M059J (cell line): ENCODE data around the gene BMPR1A. TPM values are rescaled to one million over a fixed set of nuclear protein-coding genes. Genes with fewer than 3 reads are reported as not detected.
"Not testable (repeated sequence)": the region's sequence is repeated elsewhere in the genome, so short reads cannot be mapped to it uniquely, and the experiment has no call there.

Source experiments
- DNase-seq: peaks from one replicate; pipeline ENCODE4 v3.0.0-alpha.2; 2012; ENCODE audit warnings: low read depth
- total RNA-seq: library from RNA; depleted of rRNA; stranded (reverse); fragments of >200 nt; shearing (Covaris generic); gene quantifications from 2 replicates; pipeline ENCODE4 v1.2.3, GENCODE V29; 2014

The BMPR1A gene
- total RNA-seq, 1 experiment from 2014 or later, result 29.1 TPM

DNA sequence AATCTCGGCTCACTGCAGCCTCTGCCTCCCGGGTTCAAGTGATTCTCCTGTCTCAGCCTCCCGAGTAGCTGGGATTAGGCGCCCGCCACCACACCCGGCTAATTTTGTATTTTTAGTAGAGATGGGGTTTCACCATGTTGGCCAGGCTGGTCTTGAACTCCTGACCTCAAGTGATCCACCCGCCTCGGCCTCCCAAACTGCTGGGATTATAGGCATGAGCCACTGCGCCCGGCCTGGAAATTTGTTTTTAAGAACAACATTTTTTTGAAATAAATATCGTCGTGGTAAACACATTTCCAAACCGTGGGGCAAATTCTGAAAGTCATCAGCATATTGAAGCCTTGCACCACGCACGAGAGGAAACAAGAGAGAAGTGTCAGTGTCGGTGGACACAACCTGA is 183.7 kb downstream of the BMPR1A start:
- DNase-seq, result not testable (repeated sequence)

DNA sequence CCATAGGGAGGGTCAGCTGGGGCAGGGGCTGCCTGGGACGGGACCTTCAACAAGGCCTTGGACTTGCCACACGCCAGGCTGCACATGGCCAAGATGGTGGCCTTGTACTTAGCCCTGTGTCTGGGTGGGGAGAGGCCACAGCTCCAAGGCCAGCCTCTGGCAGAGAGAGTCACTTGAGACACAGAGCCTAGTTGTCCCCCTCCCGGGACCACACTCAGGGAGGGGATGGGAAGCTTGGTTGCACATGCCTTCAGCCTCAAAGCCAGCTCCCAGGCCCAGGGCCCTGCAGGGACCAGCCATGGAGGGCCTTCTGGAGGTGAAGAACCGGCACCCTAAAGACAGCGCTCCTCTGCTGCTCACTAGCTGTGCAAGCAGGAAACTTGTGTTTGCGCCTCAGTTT is 184.3 kb downstream of the BMPR1A start:
- no peak for DNase-seq

DNA sequence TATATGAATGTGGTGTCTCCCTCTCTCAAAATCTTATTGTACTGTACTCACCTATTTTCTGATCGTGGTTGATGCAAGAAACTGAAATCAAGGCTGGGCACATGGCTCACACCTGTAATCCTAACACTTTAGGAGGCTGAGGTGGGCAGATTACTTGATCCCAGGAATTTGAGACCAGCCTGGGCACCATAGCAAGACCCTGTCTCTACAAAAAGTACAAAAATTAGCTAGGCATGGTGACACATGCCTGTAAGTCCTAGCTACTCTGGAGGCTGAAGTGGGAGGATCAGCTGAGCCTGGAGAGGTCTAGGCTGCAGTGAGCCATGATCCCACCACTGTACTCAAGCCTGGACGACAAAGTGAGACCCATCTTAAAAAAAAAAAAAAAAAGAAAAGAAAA is 185.0 kb downstream of the BMPR1A start:
- no peak for DNase-seq

DNA sequence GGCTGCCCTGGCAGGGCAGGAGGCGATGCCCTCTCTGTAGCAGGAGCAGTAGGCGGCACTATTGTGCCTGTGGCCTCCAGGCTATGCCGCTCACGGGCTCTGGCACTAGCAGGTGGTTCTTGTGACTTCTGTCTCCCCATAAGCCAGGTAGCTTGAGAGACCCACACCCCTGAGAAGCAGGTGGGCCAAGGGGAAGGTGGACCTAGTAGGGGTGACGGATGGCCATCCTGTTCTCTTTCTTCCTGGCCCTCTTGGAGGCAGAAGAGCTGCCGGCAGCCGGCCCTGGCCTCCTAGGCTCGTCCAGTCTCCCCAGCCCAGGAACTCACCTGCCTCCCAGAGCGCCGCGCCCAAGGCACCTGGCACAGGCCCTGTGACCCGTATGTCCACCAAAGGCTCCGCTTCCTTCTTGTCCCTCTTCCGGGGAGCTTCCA is 185.6 kb downstream of the BMPR1A start:
- no peak for DNase-seq

DNA sequence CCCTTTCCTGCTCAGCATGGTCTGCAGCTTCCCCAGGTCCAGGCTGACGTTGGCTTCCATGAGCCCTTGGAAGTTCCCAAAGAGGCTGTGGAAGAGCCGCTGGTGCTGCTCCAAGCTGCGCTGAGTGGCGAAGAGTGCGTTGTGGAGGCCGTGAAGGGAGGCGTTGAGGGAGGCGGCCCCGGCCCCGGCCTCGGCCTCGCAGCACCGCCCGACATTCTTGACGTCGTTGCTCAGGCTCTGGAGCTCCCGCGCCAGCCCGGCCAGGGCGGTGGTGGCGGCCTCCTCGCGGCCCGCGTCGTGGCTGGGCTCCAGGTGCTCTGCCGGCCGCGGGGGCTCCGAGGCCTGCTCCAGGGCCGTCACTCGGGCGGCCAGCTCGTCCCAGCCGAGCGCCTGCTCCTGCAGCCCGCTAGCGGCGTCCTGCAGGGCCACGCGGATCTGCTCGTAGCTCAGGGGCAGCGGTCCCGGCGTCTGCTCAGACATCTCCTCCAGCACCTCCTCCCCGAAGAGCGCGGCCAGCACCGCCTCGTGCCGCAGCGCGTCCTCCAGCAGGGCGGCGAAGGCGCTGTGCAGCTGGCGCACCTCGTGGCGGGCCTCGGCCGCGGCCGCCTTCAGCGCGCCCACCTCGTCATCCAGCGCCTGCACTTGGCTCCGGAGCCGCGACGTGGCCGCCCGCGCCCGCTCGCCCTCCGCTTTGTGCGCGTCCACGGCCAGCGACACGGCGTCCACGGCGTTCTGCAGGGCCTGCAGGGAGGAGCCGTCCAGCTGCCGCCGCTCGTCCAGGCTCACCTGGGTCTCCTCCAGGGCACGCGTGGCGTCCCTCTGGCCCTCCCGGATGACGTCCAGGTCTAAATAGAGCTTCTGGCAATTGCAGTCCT is 186.3 kb downstream of the BMPR1A start:
- DNase-seq, result no peak

DNA sequence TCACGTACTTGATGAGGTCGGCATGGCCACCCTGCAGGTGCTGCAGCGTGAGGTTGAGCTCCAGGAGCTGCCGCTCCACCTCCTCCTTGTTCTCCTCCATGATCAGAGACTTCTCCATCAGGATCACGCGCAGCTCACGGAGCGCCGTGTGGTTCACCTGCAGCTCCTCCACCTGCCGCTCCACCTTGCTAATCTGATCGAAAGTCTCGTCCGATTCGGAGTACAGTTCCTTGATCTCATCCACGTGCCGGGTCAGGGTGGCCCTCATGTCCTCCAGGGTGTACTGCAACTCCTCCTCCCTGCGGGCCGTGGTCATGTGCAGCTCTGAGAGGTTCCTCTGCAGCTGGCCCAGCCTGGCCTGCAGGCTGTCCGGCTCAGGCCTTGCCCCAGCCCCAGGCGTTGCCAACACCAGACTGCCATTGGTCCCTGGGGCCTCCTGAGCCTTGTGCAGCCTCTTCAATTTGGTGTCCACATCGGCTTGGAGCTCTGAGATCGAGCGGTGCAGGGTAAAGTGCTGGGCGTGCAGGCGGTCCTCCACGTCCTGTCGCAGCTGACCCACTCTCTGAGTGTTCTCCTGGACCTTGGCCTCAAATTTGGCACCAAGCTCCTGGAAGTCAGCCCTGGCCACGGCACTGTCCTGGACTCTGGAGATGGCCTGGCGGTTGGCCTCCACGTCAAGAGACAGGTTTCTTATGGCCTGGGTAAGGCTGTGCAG is 187.1 kb downstream of the BMPR1A start:
- DNase-seq, result no peak

DNA sequence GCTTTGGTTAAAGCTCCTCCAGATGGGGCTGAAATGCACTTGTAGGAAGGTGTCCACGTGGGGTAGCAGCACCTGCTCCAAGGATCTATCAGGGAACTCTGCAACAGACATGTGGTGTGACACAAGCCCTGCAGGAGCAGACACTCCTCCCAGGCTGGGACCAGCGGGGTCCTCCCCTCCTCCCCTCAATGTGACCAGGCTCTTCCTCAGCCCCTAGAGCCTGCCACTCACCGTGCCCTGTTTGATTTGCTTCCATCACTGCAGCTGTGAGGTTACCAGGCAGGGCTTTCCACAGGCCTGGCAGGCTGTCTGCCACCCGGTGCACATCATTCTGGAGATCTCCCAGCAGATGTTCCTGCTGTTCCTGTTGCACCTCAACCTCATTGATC is 187.6 kb downstream of the BMPR1A start:
- DNase-seq, result no peak

DNA sequence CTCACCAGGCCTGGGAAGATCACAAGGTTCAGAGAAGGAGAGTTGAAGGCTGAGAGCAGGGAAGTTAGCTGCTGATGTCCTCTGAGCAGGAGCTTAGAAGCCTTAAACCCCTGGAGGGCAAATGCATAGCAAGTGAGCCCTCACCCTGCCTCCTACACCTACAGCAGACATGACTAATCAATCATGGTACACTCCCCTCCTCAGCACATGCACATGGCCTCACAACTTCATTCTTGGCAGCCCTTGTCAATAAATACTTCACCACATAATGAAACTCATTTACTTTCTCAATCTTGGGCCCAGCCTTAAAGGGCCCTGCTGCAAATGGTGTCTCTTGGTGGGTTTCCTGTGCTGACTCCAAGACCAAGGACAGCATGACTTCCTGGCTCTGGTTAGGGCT is 188.1 kb downstream of the BMPR1A start:
- peak; percentile 32 for DNase-seq

DNA sequence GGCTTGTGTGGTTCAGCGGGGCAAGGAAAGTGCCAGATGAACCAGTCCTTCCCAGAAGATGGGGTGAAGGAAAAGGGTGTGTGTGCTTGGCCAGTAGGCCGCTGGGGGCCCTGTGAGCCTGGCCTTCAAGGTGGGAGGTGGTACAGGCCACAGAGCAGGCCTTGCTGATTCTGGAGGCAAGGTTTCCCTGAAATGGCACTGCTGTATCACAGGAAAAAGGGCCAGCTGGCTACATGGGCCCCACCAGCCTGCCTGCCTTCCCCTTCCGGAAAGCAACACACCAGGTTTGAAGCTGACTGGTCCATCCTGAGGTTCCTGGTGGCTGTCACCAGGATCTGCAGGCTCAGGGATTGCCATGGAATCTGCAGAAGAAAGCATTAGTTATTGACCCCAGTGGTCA is 188.5 kb downstream of the BMPR1A start:
- no peak for DNase-seq

DNA sequence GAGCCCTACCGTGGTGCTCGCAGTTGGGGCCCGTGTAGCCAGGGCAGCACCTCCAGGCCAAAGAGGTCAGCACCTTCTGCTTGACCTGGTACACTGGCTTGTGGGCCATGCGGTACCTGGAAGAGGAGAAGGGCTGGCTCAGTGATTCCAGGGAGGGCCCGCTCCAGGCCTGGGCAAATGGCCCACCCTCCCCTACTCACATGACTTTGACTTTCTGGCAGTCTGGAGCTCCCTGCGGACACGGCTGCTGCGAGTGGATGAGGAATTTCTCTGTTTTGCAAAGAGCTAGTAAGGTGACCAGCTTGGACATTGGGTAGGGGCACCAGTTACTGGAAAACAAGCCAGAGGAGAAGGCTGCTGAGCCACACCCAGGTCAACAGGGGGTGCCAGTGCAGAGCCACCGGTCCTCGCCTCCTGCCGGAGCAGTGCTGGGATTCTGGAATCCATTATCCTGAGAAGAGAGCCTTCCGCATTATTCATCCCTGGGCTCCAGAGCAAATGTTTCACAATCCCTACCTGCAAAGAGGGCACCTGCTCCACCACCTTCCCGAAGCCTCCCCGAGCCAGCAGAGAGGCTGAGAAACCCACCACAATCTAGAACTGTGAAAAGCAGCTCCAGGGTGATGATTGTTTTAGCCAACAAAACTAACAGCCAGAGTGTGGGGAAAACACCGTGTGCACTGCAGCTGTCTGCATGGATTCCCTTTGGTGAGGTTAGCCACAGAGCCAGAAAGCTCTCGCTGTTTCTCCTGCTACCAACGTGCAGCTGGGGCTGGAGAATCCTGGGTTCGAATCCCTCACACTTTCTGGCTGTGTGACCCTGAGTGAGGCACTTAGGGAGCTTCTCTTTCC is 189.2 kb downstream of the BMPR1A start:
- DNase-seq, result peak; percentile 46

DNA sequence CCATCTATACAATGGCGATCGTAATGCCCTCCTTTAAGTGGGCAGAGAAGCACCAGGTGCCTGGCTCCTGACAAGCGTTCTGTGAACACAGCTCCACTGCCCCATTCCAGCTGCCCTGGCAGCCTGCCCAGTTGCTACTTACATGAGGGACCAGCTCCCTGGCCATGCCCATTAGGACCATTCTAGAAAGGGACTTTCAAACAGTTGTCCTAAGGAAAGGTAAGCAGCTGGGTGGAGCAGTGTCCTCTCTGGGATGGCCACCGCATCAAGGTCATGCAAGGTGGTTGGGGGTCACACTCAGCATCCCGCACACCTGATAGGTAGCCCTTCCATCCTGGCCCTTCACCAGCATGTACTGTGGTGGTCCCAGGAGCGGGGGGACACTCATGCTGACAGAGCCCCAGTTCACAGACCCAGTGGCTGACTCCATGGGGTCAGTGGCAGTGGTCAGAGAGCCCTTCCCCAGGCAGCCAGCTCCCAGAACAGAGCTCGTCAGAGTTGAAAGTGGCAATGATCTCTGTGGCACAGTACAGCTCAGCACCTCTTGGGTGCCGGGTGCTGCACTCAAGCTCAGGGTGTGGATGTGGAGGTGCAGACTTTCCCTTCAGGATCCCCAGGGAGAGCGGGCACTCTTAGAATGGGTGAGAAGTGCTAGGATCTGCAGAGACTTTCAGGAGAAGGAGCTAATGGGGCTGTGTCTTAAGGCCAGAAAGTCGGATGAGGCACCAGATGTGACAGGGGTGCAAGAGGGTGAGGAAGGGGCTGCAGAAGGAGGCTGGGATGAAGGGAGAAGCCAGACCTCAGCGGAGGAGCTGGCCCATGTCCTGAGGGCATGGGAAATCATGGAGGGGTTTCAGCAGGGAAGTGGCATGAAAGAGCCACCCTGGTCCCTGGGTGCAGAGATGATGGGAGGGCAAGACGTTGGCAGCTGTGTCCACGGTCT is 190.1 kb downstream of the BMPR1A start:
- DNase-seq, result no peak

DNA sequence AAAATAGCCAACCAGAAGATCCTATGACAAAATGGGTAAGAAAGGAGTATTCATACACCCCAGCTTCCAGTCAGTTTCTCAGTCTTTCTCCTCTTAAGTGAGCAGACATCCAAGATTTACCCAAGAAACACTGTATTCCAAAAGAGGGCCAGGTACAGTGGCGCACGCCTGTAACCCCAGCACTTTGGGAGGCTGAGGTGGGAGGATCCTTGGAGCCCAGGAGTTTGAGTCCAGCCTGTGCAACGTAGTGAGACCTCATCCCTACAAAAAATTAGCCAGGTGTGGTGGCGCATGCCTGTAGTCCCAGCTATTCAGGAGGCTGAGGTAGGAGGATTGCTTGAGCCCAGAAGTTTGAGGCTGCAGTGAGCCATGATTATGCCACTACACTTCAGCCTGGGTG is 191.4 kb downstream of the BMPR1A start:
- not testable (repeated sequence) for DNase-seq

DNA sequence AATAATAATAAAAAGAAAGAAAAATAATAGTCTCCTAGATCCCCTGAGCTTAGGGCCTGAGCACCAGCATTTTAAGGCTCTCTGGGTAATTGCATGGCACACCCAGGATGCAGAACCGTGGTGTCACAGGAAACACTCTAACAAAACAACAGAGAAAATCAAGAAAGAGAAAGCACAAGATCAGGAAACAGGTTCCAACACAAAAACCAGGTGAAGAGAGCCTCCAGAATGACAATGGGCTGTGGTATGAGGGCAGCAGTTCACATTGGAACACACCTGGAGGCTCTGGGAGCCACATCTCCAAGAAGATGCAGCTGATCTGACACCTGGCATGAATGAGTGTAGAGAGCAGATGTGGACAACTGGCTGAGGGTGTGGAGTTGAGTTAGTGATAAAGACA is 193.9 kb downstream of the BMPR1A start:
- DNase-seq, result no peak

DNA sequence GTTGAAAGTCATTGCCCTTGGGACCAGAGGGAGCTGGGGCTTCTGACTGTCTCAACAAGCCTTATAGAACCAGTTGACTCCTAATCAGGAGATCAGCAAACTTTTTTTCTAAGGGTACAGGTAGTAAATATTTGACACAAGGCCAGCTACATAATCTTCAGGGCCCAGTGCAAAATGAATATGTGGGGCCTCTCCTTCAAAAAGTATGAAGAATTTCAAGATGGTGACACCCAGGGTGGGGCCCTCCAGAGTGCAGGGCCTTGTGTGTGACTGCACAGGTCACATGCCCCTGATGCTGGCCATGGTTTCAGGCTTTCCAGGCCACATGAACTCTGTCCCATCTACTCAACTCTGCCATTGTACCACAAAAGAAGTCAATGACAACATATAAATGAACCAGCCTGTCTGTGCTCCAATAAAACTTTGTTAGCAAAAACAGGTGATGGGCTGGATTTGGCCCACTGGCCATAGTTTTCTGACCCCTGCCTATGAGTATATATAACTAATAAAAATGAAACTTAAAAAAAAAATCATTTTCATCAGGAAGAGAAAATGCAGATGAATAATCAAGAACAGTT is 194.9 kb downstream of the BMPR1A start:
- no peak for DNase-seq

DNA sequence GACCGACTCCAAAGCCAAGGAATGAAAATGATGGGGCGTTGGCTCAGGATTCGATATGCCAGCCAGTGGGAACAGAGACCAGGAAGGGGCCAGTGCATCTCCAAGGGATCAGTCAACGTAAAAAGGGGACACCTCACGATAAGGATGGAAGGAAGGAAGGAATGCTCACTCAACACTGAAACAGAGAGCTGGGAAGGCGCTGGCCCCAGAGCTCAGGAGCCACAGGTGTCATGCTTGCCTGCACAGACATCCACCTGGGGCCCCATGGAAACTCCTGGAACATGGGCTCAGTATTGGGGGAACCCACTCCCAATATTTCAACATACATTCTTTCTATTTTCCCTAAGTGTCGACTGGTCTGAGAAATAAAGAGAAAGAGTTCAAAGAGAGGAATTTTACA is 195.7 kb downstream of the BMPR1A start:
- DNase-seq, result no peak

DNA sequence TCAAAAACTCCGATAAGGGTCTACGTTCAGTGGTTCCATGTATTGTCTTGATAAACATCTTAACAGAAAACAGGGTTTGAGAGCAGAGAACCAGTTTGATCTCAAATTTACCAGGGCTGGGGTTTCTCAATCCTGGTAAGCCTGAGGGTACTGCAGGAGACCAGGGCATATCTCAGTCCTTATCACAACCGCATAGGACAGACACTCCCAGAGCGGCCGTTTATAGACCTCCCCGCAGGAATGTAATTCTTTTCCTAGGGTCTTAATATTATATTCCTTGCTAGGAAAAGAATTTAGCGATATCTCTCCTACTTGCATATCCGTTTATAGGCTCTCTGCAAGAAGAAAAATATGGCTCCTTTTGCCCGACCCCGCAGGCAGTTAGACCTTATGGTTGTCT is 196.3 kb downstream of the BMPR1A start:
- not testable (repeated sequence) for DNase-seq

DNA sequence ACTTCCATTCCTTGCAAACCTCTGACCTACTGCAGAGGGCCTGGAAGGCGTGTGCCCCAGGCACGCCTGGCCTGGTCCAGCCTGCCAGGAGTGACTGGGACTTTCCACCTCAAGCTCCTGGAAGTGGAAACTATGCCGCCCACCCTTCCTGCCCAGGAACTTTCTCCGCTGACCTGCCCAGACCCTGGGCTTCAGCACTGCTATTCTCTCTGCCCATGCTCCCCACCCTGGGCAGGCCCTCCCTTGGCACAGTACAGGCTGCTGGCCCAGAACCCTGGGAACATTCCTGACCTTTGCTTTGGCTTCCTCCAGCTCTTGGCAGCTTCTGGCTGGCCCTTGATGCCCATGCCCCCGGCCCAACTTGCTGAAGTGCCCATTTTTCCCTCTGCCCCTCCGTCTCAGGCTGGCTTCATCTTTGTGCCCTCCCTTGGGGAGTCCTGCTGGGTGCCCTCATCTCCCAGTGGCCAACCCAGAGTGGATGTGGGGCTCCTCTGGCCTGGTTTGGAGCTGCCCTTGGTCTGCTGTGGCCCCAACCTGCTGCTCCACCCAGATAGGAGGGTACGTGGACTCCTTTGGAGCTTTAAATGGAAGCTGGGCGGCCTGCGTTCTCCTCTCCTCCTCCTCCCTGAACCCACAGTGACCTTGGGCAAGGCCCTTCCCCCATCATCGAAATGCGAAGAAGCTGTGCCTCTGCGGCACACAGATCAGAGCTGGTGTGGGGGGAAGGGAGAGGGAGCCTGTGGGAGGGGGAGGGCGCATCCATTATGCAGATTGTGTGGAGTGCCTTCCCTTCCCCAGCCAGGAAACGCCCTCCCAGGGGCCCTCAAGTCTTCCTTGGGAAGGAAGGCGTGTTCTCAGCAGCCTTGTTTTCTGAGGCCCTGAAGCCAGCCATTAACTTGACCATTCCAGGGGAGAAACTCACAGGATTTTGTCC is 197.6 kb downstream of the BMPR1A start:
- no peak for DNase-seq

DNA sequence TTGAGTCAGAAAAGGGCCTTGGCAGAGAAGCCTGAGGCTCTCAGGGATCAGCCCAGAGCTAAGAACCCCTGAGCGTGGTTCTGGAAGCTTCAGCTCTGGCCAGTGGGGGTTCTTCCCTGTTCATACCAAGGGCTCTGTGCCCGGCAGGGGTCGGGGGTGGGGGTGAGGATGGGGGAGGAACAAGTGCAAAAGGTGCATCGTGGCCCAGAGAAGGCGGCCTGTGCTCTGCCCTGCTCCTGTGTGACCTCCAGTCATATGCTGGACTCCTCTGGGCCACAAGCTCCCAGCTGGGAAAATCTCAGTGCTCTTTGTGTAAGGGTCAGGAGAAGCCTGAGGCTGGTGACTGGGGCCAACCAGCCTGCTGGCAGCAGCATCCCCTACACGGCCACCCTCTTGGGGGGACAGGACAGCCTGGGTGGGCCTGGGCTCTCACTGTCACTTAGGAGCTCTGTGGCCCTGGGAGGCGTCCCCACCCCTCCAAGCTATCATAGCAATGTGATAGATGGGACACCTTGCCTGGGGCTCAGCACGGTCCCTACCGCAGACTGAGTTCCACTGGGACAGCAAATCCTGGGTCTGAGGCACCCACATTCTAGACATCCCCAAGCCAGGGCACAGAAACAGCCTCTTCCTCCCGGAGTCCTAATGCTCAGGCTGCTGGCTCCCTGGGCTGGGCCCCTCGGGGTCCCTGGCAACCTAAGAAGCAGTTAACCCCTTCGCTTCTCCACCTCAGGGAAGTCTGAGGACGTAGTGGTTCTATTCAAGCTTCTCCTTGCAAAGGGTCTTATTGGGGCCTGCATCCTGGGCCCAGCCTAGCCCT is 198.5 kb downstream of the BMPR1A start:
- DNase-seq, result no peak
